HEK293T (cell line): ENCODE results near the gene PYGB.

ENCODE experiments used
- CTCF ChIA-PET: fragments of 350-600 bp; formaldehyde crosslinking; extraction: SDS; loops from one replicate; lab custom pipeline; 2021; ENCODE audit warnings: antibody characterized with exemption, inconsistent platforms; lab: Yijun Ruan, JAX
- POLR2A ChIA-PET: fragments of 350-600 bp; formaldehyde crosslinking; extraction: SDS; loops from one replicate; lab custom pipeline; 2020; ENCODE audit warnings: antibody characterized with exemption, inconsistent platforms; lab: Yijun Ruan, JAX
- DNase-seq: peaks from one replicate; pipeline ENCODE4 v3.0.0; 2012; ENCODE audit warnings: mixed read lengths; ENCODE audit errors: extremely low spot score
- ARNT ChIP-seq: fragments of 450-650 bp; IDR thresholded peaks from 2 replicates; pipeline ENCODE4 v1.6.1; 2017; ENCODE audit warnings: mild to moderate bottlenecking
- BHLHE40 ChIP-seq: fragments of 450-650 bp; IDR thresholded peaks from 2 replicates; pipeline ENCODE4 v1.6.1; 2016; ENCODE audit warnings: mild to moderate bottlenecking, moderate library complexity, borderline replicate concordance
- CTBP1 ChIP-seq: fragments of 450-650 bp; IDR thresholded peaks from 2 replicates; pipeline ENCODE4 v1.6.1; 2016; ENCODE audit warnings: borderline replicate concordance
- ELF4 ChIP-seq: fragments of 450-650 bp; IDR thresholded peaks from 2 replicates; pipeline ENCODE4 v1.6.1; 2017; ENCODE audit warnings: antibody characterized with exemption
- FOXA1 ChIP-seq: fragments of 450-650 bp; IDR thresholded peaks from 2 replicates; pipeline ENCODE4 v1.6.1; 2016; ENCODE audit warnings: mild to moderate bottlenecking
- FOXK2 ChIP-seq: fragments of 450-650 bp; IDR thresholded peaks from 2 replicates; pipeline ENCODE4 v1.6.1; 2016; ENCODE audit warnings: mild to moderate bottlenecking
- FOXM1 ChIP-seq: fragments of 450-650 bp; IDR thresholded peaks from 2 replicates; pipeline ENCODE4 v1.6.1; 2017; ENCODE audit warnings: mild to moderate bottlenecking, borderline replicate concordance
- HDGF ChIP-seq: fragments of 450-650 bp; IDR thresholded peaks from 2 replicates; pipeline ENCODE4 v1.6.1; 2017; ENCODE audit warnings: antibody characterized with exemption, borderline replicate concordance
- L3MBTL2 ChIP-seq: fragments of 450-650 bp; conservative IDR thresholded peaks from 2 replicates; pipeline ENCODE4 v1.6.1; 2016; ENCODE audit warnings: mild to moderate bottlenecking
- LEF1 ChIP-seq: fragments of 450-650 bp; IDR thresholded peaks from 2 replicates; pipeline ENCODE4 v1.6.1; 2017; ENCODE audit warnings: mild to moderate bottlenecking, borderline replicate concordance
- NFRKB ChIP-seq: fragments of 450-650 bp; IDR thresholded peaks from 2 replicates; pipeline ENCODE4 v1.6.1; 2016; ENCODE audit warnings: mild to moderate bottlenecking, moderate library complexity
- PKNOX1 ChIP-seq: fragments of 450-650 bp; IDR thresholded peaks from 2 replicates; pipeline ENCODE4 v1.6.1; 2016
- SP1 ChIP-seq: fragments of 450-650 bp; IDR thresholded peaks from 2 replicates; pipeline ENCODE4 v1.6.1; 2017
- SUZ12 ChIP-seq: fragments of 450-650 bp; IDR thresholded peaks from 2 replicates; pipeline ENCODE4 v1.6.1; 2016; ENCODE audit warnings: mild to moderate bottlenecking
- TARDBP ChIP-seq: fragments of 450-650 bp; IDR thresholded peaks from 2 replicates; pipeline ENCODE4 v1.6.1; 2016
- ZNF384 ChIP-seq: fragments of 450-650 bp; IDR thresholded peaks from 2 replicates; pipeline ENCODE4 v1.6.1; 2016

PYGB gene

GRCh38 chr20:25287631-25288290, 39.9 kb downstream of the PYGB start:
- no peak for DNase-seq
- ChIA-PET POLR2A (no interaction called here), CTCF (no interaction called here)
- TF ChIP-seq SP1, result no peak
- no peak for TF ChIP-seq SUZ12
- TF ChIP-seq LEF1, result no peak
- no peak for TF ChIP-seq FOXA1
- no peak for TF ChIP-seq ZNF384
- TF ChIP-seq ARNT, result no peak
- no peak for TF ChIP-seq TARDBP
- no peak for TF ChIP-seq CTBP1
- TF ChIP-seq HDGF, result no peak
- TF ChIP-seq FOXK2, result no peak
- TF ChIP-seq NFRKB, result no peak
- no peak for TF ChIP-seq FOXM1
- no peak for TF ChIP-seq BHLHE40
- TF ChIP-seq PKNOX1, result no peak
- TF ChIP-seq ELF4, result no peak

- CTCF ChIA-PET, result no interaction called here
- TF ChIP-seq CTBP1 (no peak), BHLHE40 (no peak), ARNT (no peak), TARDBP (no peak), PKNOX1 (no peak), ELF4 (no peak), SUZ12 (no peak), SP1 (no peak), ZNF384 (no peak), HDGF (no peak), L3MBTL2 (no peak), NFRKB (no peak), FOXK2 (no peak)
- POLR2A ChIA-PET, result no interaction called here
- no peak for DNase-seq
These were observed 40.7 kb downstream of the PYGB start for GRCh38 chr20:25288291-25289181.

DNA sequence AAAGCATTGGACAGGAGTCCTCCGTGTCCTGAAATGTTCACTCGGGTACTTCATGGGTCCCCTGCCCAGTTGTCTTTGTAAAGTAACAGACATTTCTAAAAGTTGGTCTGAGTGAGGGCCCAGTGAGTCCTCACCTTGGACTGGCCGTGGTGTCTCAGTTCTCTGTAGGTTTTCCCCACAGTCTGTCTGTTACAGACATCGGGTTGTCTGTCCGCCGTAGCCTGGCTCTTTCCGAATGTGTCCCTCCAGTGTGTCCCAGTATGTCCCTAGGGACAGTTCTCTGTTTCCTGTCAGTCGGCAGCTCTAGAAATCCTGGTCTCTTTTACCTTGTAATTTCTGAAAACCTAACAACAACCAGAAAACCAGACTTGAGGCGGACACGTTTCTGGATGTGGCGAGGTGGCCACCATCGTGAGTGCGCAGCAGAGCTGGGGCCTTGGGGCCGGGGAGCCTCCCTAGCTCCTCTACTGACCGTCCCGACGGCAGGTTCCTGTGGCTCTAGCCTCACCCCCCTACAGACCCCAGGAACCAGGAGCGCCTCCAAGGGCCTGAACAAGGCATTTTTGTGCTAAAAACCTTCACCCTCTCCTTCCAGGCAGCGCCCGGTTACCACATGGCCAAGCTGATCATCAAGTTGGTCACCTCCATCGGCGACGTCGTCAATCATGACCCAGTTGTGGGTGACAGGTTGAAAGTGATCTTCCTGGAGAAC, 42.2 kb downstream of the PYGB start:
- ChIA-PET CTCF (no interaction called here), POLR2A (interaction anchor here (1.0 kb wide), 1 partner anchor 101 kb away, joined by 3 read pairs; the partner anchor contains the start of gene ABHD12)
- no peak for DNase-seq
- no peak for TF ChIP-seq ARNT
- TF ChIP-seq TARDBP, result no peak
- TF ChIP-seq ZNF384, result no peak
- TF ChIP-seq FOXA1, result no peak
- no peak for TF ChIP-seq HDGF
- no peak for TF ChIP-seq FOXK2
- TF ChIP-seq SUZ12, result no peak

DNA sequence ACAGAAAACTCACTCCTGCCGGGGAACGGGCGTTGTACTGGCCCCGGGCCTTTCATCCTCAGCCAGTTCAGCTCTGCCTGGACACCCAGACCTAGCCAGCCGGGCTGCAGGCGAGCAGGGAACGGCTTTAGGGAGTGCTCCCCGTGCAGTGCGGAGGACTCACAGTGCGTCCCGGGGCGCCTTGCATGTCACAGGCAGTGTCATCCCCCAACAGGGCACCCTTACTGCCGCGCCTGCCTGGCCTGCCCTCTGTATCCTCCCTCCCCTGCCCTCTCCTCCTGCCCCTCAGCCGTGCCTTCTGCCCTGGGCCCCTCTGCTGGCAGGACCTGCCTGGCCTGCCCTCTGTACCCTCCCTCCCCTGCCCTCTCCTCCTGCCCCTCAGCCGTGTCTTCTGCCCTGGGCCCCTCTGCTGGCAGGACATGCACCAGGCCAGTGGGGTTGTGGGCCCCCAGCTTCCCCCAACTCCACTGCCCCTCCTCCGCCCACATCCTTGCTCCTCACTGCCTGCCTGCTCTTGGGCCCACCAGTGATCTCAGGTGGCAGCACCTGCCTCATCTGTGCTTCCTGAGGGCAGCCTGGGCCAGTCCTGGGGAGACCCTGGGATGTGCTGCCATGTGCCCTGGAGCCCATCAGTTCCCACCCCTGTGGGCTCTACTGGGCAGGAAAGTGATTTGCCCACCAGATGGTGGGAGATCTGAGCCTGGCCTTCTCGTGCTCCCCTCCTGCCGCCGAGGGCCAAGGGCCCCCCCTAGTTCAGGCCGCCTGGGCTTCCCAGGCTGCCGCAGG, 43.0 kb downstream of the PYGB start:
- ChIA-PET CTCF (no interaction called here), POLR2A (no interaction called here)
- no peak for DNase-seq
- no peak for TF ChIP-seq SP1
- TF ChIP-seq FOXM1, result no peak
- no peak for TF ChIP-seq LEF1
- no peak for TF ChIP-seq BHLHE40
- no peak for TF ChIP-seq FOXA1
- TF ChIP-seq ZNF384, result no peak
- no peak for TF ChIP-seq SUZ12
- no peak for TF ChIP-seq HDGF
- TF ChIP-seq TARDBP, result no peak
- TF ChIP-seq L3MBTL2, result no peak
- TF ChIP-seq ARNT, result no peak
- no peak for TF ChIP-seq CTBP1
- no peak for TF ChIP-seq ELF4
- no peak for TF ChIP-seq FOXK2
- no peak for TF ChIP-seq PKNOX1
- TF ChIP-seq NFRKB, result no peak
